Stimulated activated CD8-positive, alpha-beta memory T cell treated with anti-CD3 and anti-CD28 coated beads, Interleukin-15, amount 100 ng/mL, for 48 hours (primary cell): Measurements from ENCODE around the gene VRK1.
"Not testable (repeated sequence)": the region's sequence is repeated elsewhere in the genome, so short reads cannot be mapped to it uniquely, and the experiment has no call there.

Experiments
- DNase-seq, 2 donors: peaks; one replicate each; pipeline ENCODE4 v3.0.0-alpha.2; 2020; ENCODE audit warnings: low read depth in 2 of 2

The VRK1 gene

GRCh38 chr14:96796851-96797581 is at the start of gene VRK1:
VRK1 (plus strand) TSS chr14:96797382; CDS start chr14:96833472, 36,090 bp downstream.
- peak; percentile 88 to 92 for DNase-seq

- no peak for DNase-seq
Observed at GRCh38 chr14:96747608-96748007, 49.6 kb upstream of the VRK1 start.

GRCh38 chr14:96748362-96748761 is 48.8 kb upstream of the VRK1 start:
- no peak for DNase-seq

- no peak for DNase-seq
Observed at GRCh38 chr14:96751505-96751904, 45.7 kb upstream of the VRK1 start.

- no peak for DNase-seq
Observed at GRCh38 chr14:96752125-96752524, 45.1 kb upstream of the VRK1 start.

GRCh38 chr14:96752594-96752993 is 44.6 kb upstream of the VRK1 start:
- DNase-seq = no peak

GRCh38 chr14:96754162-96754844 is 42.9 kb upstream of the VRK1 start:
- DNase-seq = no peak

- DNase-seq = no peak
Observed at GRCh38 chr14:96754845-96755184, 42.4 kb upstream of the VRK1 start.

- no peak for DNase-seq
Observed at GRCh38 chr14:96756745-96757144, 40.4 kb upstream of the VRK1 start.

GRCh38 chr14:96757456-96757855 is 39.7 kb upstream of the VRK1 start:
- no peak for DNase-seq

- DNase-seq = no peak
Observed at GRCh38 chr14:96761066-96761465, 36.1 kb upstream of the VRK1 start.

GRCh38 chr14:96762650-96763049 is 34.5 kb upstream of the VRK1 start:
- DNase-seq = peak in 1 of 2 donors; percentile 2

- no peak for DNase-seq
Observed at GRCh38 chr14:96764012-96764411, 33.2 kb upstream of the VRK1 start.

GRCh38 chr14:96765205-96765604 is 32.0 kb upstream of the VRK1 start:
- DNase-seq = not testable (repeated sequence)

- DNase-seq = no peak
Observed at GRCh38 chr14:96772929-96773328, 24.3 kb upstream of the VRK1 start.

- DNase-seq = no peak
Observed at GRCh38 chr14:96776791-96777190, 20.4 kb upstream of the VRK1 start.

- no peak for DNase-seq
Observed at GRCh38 chr14:96780500-96780899, 16.7 kb upstream of the VRK1 start.

GRCh38 chr14:96781371-96781770 is 15.8 kb upstream of the VRK1 start:
- DNase-seq = no peak

- no peak for DNase-seq
Observed at GRCh38 chr14:96782436-96782835, 14.7 kb upstream of the VRK1 start.

GRCh38 chr14:96783043-96783914 is 13.9 kb upstream of the VRK1 start:
- DNase-seq = no peak

GRCh38 chr14:96783915-96784224 is 13.3 kb upstream of the VRK1 start:
- DNase-seq = no peak

GRCh38 chr14:96790186-96790585 is 7.0 kb upstream of the VRK1 start:
- no peak for DNase-seq

GRCh38 chr14:96790706-96791105 is 6.5 kb upstream of the VRK1 start:
- DNase-seq = no peak
